K562 (cell line): ENCODE measurements around the gene TNIK. TPM values are rescaled to one million over a fixed set of nuclear protein-coding genes. Genes with fewer than 3 reads are reported as not detected.

ENCODE experiments used
- NEUROD1 ChIP-seq: fragments of 150-350 bp; IDR thresholded peaks from 2 replicates; pipeline ENCODE4 v1.6.1; 2014; ENCODE audit warnings: borderline replicate concordance, low read length, low read depth; ENCODE audit not compliant: partially characterized antibody
- NRF1 ChIP-seq, 2 experiments: fragments of 450-650 bp; IDR thresholded peaks in 1 of 2; conservative IDR thresholded peaks in 1 of 2; 2 replicates each; pipeline ENCODE4 v1.6.1; 2014; ENCODE audit warnings: mild to moderate bottlenecking in 2 of 2
- ZNF384 ChIP-seq: IDR thresholded peaks from 2 replicates; pipeline ENCODE4 v1.6.1; 2012; ENCODE audit warnings: low read depth, low read length, improper control_type of control experiment
- polyA plus RNA-seq, 8 experiments: library from polyadenylated mRNA; depleted of rRNA in 4 of 8; stranded (reverse) in 5 of 8; unstranded in 3 of 8; fragments of >200 nt; fragmentation: Nextera tagmentation in 2 of 8; fragmentation: Illumina TruSeq in 1 of 8; extraction: Ambion mirVana in 2 of 8; extraction: Trizol in 1 of 8; gene quantifications; 2 replicates each; pipeline versions ENCODE4 v1.2.1 to v1.2.3, GENCODE V29; 2011 to 2014; ENCODE audit warnings: inconsistent platforms in 1 of 8, missing spikeins in 1 of 8
- total RNA-seq, 7 experiments: library from RNA; depleted of rRNA in 6 of 7; stranded (reverse); fragments of >200 nt in 6 of 7; fragmentation: Illumina TruSeq in 2 of 7; extraction: Trizol in 2 of 7; gene quantifications; 2 replicates each; pipeline versions ENCODE4 v1.2.1 to v1.2.3, GENCODE V29; 2011 to 2021; ENCODE audit warnings: low replicate concordance in 1 of 7
- TF ChIP-seq, protein P1 (sequence below): fragments of 250-450 bp; sonication (Bioruptor Pico); IDR thresholded peaks from 2 replicates; pipeline ENCODE4 v1.5.0; 2021; ENCODE audit warnings: mild to moderate bottlenecking, borderline replicate concordance
- TF ChIP-seq, protein P2 (sequence below): fragments of 450-650 bp; IDR thresholded peaks from 2 replicates; pipeline ENCODE4 v1.6.1; 2017; ENCODE audit warnings: mild to moderate bottlenecking, moderate library complexity
- TF ChIP-seq, protein P3 (sequence below): sonication (generic); formaldehyde crosslinking; IDR thresholded peaks from 2 replicates; pipeline ENCODE4 v1.8.0; 2022; ENCODE audit warnings: mild to moderate bottlenecking, missing genetic modification reagents

Gene TNIK
- total and polyA plus RNA-seq, 9 of the 15 experiments (the other 6 are each of a cell fraction or from before 2014, with no cell fraction given) = 6.6 to 39.0 (median 24.7) TPM

DNA sequence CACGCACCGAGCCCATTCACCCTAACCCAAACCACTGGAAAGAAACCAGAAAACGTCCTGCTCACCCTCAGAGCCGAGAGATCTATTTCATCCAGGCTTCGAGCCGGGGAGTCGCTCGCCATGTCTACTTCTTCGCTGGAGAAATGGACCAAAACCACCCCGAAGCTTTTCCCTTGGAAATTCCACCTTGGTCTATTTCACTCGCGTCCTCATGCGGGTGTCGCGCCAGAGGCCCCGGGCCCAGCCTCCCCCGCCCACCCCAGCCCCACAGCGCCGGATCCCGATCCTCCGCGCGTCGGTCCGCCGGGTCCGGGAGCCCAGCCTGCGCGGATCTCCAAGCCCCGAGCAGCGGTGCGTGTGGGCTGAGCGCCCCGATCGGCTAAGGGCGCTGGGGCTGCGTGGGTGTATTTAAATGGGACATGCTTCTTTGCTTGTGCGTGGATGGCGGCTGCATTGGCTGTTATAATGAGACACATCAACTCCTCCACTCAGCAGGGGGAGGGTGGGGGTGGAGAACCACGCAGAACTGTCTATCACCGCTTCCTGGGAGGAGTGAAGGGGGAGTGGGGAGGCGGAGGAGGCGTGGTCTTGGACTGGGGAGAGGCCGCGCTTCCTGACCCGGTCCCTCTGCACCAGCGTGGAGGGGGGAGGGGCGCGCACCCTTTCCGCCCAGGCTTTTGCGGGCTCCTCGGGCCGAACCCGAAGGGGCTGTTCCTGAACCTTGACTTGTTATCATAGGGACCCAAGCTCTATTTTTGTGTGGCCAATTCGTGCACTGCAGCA is at the start of gene TNIK (continued):
- TF ChIP-seq, protein P1, sequence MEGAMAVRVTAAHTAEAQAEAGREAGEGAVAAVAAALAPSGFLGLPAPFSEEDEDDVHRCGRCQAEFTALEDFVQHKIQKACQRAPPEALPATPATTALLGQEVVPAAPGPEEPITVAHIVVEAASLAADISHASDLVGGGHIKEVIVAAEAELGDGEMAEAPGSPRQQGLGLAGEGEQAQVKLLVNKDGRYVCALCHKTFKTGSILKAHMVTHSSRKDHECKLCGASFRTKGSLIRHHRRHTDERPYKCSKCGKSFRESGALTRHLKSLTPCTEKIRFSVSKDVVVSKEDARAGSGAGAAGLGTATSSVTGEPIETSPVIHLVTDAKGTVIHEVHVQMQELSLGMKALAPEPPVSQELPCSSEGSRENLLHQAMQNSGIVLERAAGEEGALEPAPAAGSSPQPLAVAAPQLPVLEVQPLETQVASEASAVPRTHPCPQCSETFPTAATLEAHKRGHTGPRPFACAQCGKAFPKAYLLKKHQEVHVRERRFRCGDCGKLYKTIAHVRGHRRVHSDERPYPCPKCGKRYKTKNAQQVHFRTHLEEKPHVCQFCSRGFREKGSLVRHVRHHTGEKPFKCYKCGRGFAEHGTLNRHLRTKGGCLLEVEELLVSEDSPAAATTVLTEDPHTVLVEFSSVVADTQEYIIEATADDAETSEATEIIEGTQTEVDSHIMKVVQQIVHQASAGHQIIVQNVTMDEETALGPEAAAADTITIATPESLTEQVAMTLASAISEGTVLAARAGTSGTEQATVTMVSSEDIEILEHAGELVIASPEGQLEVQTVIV (CRISPR knock-in tag) = no peak
- peak; percentile 57 to 64; a peak in 3 of 4 replicates for TF ChIP-seq NRF1 (conservative IDR thresholded peaks at IDR 0.05 in 1 of 2, IDR thresholded peaks at IDR 0.05 in 1 of 2)
- TF ChIP-seq, protein P2, sequence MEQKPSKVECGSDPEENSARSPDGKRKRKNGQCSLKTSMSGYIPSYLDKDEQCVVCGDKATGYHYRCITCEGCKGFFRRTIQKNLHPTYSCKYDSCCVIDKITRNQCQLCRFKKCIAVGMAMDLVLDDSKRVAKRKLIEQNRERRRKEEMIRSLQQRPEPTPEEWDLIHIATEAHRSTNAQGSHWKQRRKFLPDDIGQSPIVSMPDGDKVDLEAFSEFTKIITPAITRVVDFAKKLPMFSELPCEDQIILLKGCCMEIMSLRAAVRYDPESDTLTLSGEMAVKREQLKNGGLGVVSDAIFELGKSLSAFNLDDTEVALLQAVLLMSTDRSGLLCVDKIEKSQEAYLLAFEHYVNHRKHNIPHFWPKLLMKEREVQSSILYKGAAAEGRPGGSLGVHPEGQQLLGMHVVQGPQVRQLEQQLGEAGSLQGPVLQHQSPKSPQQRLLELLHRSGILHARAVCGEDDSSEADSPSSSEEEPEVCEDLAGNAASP = no peak
- peak; percentile 12 for TF ChIP-seq NEUROD1
- TF ChIP-seq ZNF384 = 0 out of 2 replicates have a peak, but pooled peaks have one; percentile 2
- TF ChIP-seq, protein P3, sequence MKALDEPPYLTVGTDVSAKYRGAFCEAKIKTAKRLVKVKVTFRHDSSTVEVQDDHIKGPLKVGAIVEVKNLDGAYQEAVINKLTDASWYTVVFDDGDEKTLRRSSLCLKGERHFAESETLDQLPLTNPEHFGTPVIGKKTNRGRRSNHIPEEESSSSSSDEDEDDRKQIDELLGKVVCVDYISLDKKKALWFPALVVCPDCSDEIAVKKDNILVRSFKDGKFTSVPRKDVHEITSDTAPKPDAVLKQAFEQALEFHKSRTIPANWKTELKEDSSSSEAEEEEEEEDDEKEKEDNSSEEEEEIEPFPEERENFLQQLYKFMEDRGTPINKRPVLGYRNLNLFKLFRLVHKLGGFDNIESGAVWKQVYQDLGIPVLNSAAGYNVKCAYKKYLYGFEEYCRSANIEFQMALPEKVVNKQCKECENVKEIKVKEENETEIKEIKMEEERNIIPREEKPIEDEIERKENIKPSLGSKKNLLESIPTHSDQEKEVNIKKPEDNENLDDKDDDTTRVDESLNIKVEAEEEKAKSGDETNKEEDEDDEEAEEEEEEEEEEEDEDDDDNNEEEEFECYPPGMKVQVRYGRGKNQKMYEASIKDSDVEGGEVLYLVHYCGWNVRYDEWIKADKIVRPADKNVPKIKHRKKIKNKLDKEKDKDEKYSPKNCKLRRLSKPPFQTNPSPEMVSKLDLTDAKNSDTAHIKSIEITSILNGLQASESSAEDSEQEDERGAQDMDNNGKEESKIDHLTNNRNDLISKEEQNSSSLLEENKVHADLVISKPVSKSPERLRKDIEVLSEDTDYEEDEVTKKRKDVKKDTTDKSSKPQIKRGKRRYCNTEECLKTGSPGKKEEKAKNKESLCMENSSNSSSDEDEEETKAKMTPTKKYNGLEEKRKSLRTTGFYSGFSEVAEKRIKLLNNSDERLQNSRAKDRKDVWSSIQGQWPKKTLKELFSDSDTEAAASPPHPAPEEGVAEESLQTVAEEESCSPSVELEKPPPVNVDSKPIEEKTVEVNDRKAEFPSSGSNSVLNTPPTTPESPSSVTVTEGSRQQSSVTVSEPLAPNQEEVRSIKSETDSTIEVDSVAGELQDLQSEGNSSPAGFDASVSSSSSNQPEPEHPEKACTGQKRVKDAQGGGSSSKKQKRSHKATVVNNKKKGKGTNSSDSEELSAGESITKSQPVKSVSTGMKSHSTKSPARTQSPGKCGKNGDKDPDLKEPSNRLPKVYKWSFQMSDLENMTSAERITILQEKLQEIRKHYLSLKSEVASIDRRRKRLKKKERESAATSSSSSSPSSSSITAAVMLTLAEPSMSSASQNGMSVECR (CRISPR knock-in tag) = peak; percentile 64; the same call in 1 of the 2 replicates
